ENCODE data around the gene TMEM245.

The TMEM245 gene

DNA sequence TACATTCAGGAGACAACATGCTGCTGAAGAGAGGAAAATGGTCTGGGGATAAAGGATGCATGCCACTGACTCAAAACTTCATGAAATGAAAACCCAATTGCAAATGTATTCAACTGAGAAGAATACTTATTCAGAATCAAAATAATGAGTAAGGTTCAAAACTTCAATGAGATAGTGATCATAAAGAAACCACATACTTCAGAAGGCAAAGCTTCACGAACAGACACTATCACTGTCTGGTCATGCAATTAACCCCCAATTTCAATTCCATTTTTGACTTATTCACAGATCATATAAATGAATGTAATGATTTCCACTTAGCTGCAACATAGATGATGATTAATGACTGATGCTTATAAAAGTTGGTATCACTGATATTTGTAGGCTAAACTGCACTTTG, 73.4 kb downstream of the TMEM245 start:
- Histone ChIP-seq H3K4me3 (ENCODE audit: low read depth, low read length) (no peak overlapping the region), H3K79me2 (ENCODE audit: control insufficient read depth, insufficient read depth, low read length, unreplicated experiment) (no peaks in the 10 kb centered on the region), H2AFZ (ENCODE audit: low read length, unreplicated experiment) (no peak overlapping the region), H3K27me3 (ENCODE audit: insufficient read depth, low read length) (no peaks in the 10 kb centered on the region), H3K36me3 (ENCODE audit: insufficient read depth, low read length) (peaks cover 59% of the 10 kb centered on the region), H3K27ac (ENCODE audit: low read depth, low read length) (no peak overlapping the region), H3K4me1 (ENCODE audit: control insufficient read depth, insufficient read depth, low read length, unreplicated experiment) (no peaks in the 10 kb centered on the region)

GRCh38 chr9:109043578-109043977, 76.2 kb downstream of the TMEM245 start:
- no peaks in the 10 kb centered on the region for H3K79me2 ChIP-seq (ENCODE audit: control insufficient read depth, insufficient read depth, low read length, unreplicated experiment)
- peaks cover 5% of the 10 kb centered on the region for H3K4me1 ChIP-seq (ENCODE audit: control insufficient read depth, insufficient read depth, low read length, unreplicated experiment)
- H3K4me3 ChIP-seq (ENCODE audit: low read depth, low read length) = no peak overlapping the region
- H3K27me3 ChIP-seq (ENCODE audit: insufficient read depth, low read length) = no peaks in the 10 kb centered on the region
- no peak overlapping the region for H2AFZ ChIP-seq (ENCODE audit: low read length, unreplicated experiment)
- no peak overlapping the region for H3K27ac ChIP-seq (ENCODE audit: low read depth, low read length)
- peaks cover 53% of the 10 kb centered on the region for H3K36me3 ChIP-seq (ENCODE audit: insufficient read depth, low read length)

- no peak overlapping the region for H3K4me3 ChIP-seq (ENCODE audit: low read depth, low read length)
- H3K27ac ChIP-seq (ENCODE audit: low read depth, low read length) = no peak overlapping the region
- H3K4me1 ChIP-seq (ENCODE audit: control insufficient read depth, insufficient read depth, low read length, unreplicated experiment) = peaks cover 28% of the 10 kb centered on the region
- H3K27me3 ChIP-seq (ENCODE audit: insufficient read depth, low read length) = no peaks in the 10 kb centered on the region
- H2AFZ ChIP-seq (ENCODE audit: low read length, unreplicated experiment) = no peak overlapping the region
- H3K36me3 ChIP-seq (ENCODE audit: insufficient read depth, low read length) = peaks cover 34% of the 10 kb centered on the region
- no peaks in the 10 kb centered on the region for H3K79me2 ChIP-seq (ENCODE audit: control insufficient read depth, insufficient read depth, low read length, unreplicated experiment)
Observed at GRCh38 chr9:109040571-109040970, 79.2 kb downstream of the TMEM245 start.

GRCh38 chr9:109039539-109039938, 80.2 kb downstream of the TMEM245 start:
- peaks cover 37% of the 10 kb centered on the region for H3K4me1 ChIP-seq (ENCODE audit: control insufficient read depth, insufficient read depth, low read length, unreplicated experiment)
- H3K27ac ChIP-seq (ENCODE audit: low read depth, low read length) = no peak overlapping the region
- H3K36me3 ChIP-seq (ENCODE audit: insufficient read depth, low read length) = peaks cover 28% of the 10 kb centered on the region

DNA sequence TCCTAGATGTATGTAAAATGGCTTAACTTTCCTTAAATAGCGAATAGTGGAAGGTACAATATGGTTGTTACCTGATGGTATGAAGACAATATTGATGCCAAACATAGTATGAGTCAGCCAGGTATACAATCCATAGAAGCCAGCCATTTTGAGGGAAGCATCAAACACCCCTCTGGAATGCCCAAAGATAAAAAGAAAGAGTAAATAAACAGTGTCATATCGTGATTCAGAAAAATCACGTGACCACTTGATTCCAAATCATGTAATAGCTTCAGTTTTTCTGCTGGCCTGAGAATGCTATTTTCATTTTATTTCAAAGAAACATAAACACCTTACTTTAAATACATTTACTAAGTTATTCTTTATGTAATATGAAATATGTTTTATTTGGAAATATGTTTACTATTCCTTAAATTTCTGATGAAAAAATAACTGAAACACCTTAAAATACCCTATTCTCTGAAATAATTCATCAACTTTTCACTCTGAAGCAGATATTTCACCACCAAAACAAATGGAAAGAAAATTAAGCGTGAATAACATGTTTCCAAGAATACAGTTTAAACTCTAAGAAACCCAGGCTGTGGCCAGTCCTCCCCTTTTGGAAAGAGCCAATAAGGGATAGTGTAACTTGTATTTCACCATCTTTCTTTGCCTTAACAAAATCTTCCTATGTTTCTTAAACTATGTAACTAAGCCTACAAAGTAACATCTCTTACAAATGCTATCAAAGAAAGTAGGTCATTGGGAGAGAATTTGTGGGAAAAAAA, 81.6 kb downstream of the TMEM245 start:
- Histone ChIP-seq H3K36me3 (ENCODE audit: insufficient read depth, low read length) (peaks cover 26% of the 10 kb centered on the region), H3K27ac (ENCODE audit: low read depth, low read length) (no peak overlapping the region), H3K79me2 (ENCODE audit: control insufficient read depth, insufficient read depth, low read length, unreplicated experiment) (peaks cover 10% of the 10 kb centered on the region)

More at GRCh38 chr9:109039539-109039938, 80.2 kb downstream of the TMEM245 start:
- H3K27me3 ChIP-seq (ENCODE audit: insufficient read depth, low read length) = no peaks in the 10 kb centered on the region
- no peak overlapping the region for H2AFZ ChIP-seq (ENCODE audit: low read length, unreplicated experiment)
- H3K79me2 ChIP-seq (ENCODE audit: control insufficient read depth, insufficient read depth, low read length, unreplicated experiment) = no peaks in the 10 kb centered on the region
- H3K4me3 ChIP-seq (ENCODE audit: low read depth, low read length) = no peak overlapping the region

DNA sequence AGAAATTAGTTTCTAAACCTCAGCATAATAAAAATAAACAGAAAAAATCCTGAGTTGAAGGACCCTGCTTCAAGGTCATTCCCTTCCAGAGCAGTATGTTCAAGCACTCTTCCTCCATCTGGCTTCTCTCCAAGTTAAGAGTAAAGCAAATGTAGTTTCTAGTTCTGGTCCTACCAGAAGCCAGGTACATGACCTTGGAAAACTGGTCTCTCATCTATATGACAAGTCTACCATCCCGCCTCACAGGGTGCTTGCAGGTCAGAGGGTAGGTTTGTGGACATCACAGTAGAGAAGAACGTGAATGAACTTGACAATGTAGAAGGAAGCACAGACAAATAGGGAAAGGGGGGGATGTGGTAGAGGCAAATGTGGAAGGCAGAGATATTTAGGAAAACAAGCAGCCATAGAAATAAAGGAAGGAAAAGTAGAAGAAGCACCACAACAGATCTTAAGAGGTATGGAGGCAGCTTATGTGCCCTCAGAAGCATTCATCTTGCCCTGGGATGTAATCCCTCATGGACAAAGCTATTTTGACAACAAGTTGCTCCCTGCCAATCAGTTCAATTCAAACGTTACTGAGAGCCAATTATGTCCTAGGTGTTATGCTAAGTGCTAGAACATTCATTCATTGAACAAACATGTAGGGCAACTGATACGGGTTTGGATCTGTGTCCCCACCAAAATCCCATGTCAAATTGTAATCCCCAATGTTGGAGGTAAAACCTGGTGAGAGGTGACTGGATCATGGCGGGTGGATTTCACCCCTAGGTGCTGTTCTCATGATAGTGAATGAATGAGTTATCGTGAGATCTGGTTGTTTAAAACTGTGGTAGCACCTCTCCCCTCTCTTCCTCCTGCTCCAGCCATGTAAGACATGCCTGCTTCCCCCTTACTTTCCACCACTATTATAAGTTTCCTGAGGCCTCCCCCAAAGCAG, 82.7 kb downstream of the TMEM245 start:
- H2AFZ ChIP-seq (ENCODE audit: low read length, unreplicated experiment) = no peak overlapping the region
- H3K36me3 ChIP-seq (ENCODE audit: insufficient read depth, low read length) = peaks cover 23% of the 10 kb centered on the region
- peaks cover 13% of the 10 kb centered on the region for H3K79me2 ChIP-seq (ENCODE audit: control insufficient read depth, insufficient read depth, low read length, unreplicated experiment)
- no peak overlapping the region for H3K4me3 ChIP-seq (ENCODE audit: low read depth, low read length)
- H3K4me1 ChIP-seq (ENCODE audit: control insufficient read depth, insufficient read depth, low read length, unreplicated experiment) = peaks cover 44% of the 10 kb centered on the region
- peak overlapping the region; percentile 73 for H3K27ac ChIP-seq (ENCODE audit: low read depth, low read length)
- no peaks in the 10 kb centered on the region for H3K27me3 ChIP-seq (ENCODE audit: insufficient read depth, low read length)

More for the DNA sequence above, 81.6 kb downstream of the TMEM245 start:
- Histone ChIP-seq H3K4me1 (ENCODE audit: control insufficient read depth, insufficient read depth, low read length, unreplicated experiment) (peaks cover 44% of the 10 kb centered on the region), H3K27me3 (ENCODE audit: insufficient read depth, low read length) (no peaks in the 10 kb centered on the region), H3K4me3 (ENCODE audit: low read depth, low read length) (no peak overlapping the region), H2AFZ (ENCODE audit: low read length, unreplicated experiment) (no peak overlapping the region)

DNA sequence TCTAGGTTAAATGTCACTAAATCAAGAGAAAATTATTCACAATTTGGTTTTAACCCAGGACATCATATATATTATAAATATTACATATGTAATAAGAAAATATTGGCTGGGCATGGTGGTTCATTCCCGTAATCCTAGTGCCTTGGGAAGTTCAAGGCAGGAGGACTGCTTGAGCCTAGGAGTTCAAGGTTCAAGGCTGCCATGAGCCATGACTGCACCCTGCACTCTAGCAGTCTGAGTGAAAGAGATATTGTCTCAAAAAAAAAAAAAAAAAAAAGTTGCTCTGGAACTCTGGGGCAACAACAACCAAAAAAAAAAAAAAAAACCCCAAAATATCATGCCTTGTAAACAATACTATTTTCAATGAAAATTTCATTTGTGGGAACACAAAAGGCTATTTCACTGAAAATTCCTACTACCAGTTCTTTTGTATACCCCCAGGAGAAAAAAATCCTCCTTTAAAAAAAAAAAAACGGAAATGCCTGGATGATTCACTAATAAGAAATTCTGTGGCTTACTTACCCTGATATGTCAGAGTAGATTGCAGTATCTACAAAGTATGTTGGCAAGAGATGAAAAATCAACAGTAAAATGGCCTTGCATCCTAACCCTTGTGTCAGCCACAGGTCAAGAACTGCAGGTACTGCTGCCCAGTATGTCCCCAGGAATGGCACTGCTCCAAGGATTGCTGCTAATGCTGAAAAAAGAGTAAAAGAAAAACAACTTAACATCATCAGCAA, 83.9 kb downstream of the TMEM245 start:
- peaks cover 22% of the 10 kb centered on the region for H3K36me3 ChIP-seq (ENCODE audit: insufficient read depth, low read length)
- H3K4me1 ChIP-seq (ENCODE audit: control insufficient read depth, insufficient read depth, low read length, unreplicated experiment) = peaks cover 56% of the 10 kb centered on the region
- H3K27me3 ChIP-seq (ENCODE audit: insufficient read depth, low read length) = no peaks in the 10 kb centered on the region
- peaks cover 15% of the 10 kb centered on the region for H3K79me2 ChIP-seq (ENCODE audit: control insufficient read depth, insufficient read depth, low read length, unreplicated experiment)
- H3K27ac ChIP-seq (ENCODE audit: low read depth, low read length) = peak overlapping the region; percentile 73
- H3K4me3 ChIP-seq (ENCODE audit: low read depth, low read length) = no peak overlapping the region
- no peak overlapping the region for H2AFZ ChIP-seq (ENCODE audit: low read length, unreplicated experiment)

DNA sequence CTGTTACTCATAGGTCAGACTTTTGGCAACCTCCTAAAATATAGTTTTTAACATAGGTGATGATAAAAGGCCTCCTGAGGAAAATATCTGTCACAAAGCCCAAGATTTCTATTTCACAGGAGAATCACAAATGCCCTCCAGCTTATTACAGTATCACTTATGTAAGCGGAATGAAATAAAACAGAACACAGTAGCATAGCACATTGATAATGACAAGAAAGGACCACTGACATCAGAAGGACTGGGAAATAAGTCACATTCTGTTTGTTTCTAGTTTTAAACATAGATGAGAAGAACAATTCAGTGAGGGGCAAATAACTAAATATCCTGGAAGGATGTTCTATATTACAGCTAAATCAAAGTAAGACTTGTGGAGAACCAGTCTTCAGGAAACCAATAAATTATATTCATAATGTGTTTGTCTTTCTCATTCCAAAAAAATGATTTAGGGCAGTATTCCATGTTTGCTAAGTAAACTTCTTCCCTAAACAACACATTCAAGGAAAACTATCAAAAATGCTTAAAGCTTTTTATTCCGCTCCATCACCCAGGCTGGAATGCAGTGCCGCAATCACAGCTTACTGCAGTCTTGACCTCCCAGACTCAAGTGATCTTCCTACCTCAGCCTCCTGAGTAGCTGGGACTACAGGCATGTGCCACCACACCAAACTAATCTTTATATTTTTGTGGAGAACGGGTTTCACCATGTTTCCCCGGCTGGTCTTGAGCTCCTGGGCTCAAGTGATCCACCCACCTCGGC, 85.6 kb downstream of the TMEM245 start:
- Histone ChIP-seq H2AFZ (ENCODE audit: low read length, unreplicated experiment) (no peak overlapping the region), H3K27ac (ENCODE audit: low read depth, low read length) (no peak overlapping the region), H3K36me3 (ENCODE audit: insufficient read depth, low read length) (peaks cover 22% of the 10 kb centered on the region), H3K4me1 (ENCODE audit: control insufficient read depth, insufficient read depth, low read length, unreplicated experiment) (peaks cover 56% of the 10 kb centered on the region), H3K27me3 (ENCODE audit: insufficient read depth, low read length) (no peaks in the 10 kb centered on the region), H3K79me2 (ENCODE audit: control insufficient read depth, insufficient read depth, low read length, unreplicated experiment) (peaks cover 15% of the 10 kb centered on the region), H3K4me3 (ENCODE audit: low read depth, low read length) (no peak overlapping the region)

- no peak overlapping the region for H3K27ac ChIP-seq (ENCODE audit: low read depth, low read length)
- peaks cover 33% of the 10 kb centered on the region for H3K4me1 ChIP-seq (ENCODE audit: control insufficient read depth, insufficient read depth, low read length, unreplicated experiment)
- H3K27me3 ChIP-seq (ENCODE audit: insufficient read depth, low read length) = no peaks in the 10 kb centered on the region
- H3K4me3 ChIP-seq (ENCODE audit: low read depth, low read length) = no peak overlapping the region
- H3K36me3 ChIP-seq (ENCODE audit: insufficient read depth, low read length) = peaks cover 16% of the 10 kb centered on the region
- no peak overlapping the region for H2AFZ ChIP-seq (ENCODE audit: low read length, unreplicated experiment)
- peaks cover 15% of the 10 kb centered on the region for H3K79me2 ChIP-seq (ENCODE audit: control insufficient read depth, insufficient read depth, low read length, unreplicated experiment)
Observed at GRCh38 chr9:109031241-109031640, 88.5 kb downstream of the TMEM245 start.

DNA sequence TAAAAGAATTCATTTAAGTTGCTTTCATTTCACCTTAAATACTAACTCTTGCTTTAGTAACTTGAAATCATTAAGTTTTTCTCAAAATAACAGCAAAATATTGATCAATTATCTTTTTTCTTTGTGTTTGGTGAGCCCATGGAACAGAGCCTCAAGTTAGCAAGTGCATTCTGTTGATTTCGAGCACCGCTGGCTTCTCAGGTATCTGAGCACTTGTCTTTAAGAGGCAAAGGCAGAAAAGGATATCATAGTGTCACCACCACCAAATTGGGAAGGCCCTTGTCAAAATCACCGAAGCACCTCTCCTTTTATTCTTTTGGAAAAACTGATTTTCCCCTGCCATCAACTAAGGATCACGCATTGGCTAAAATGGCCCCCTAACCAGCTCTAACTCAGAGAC, 89.3 kb downstream of the TMEM245 start:
- peaks cover 15% of the 10 kb centered on the region for H3K79me2 ChIP-seq (ENCODE audit: control insufficient read depth, insufficient read depth, low read length, unreplicated experiment)
- H2AFZ ChIP-seq (ENCODE audit: low read length, unreplicated experiment) = no peak overlapping the region

More for the DNA sequence above, 89.3 kb downstream of the TMEM245 start:
- peaks cover 16% of the 10 kb centered on the region for H3K36me3 ChIP-seq (ENCODE audit: insufficient read depth, low read length)
- no peak overlapping the region for H3K27ac ChIP-seq (ENCODE audit: low read depth, low read length)
- H3K27me3 ChIP-seq (ENCODE audit: insufficient read depth, low read length) = no peaks in the 10 kb centered on the region
- peaks cover 26% of the 10 kb centered on the region for H3K4me1 ChIP-seq (ENCODE audit: control insufficient read depth, insufficient read depth, low read length, unreplicated experiment)
- no peak overlapping the region for H3K4me3 ChIP-seq (ENCODE audit: low read depth, low read length)
